Ovary (tissue), 3 donors: ENCODE data around the gene PRR14L.

Source experiments
- CTCF ChIP-seq, 3 donors: fragments of 450-650 bp in 2 of 3; fragments of 200-600 bp in 1 of 3; IDR thresholded peaks; one replicate each; pipeline versions ENCODE4 v1.5.1 to v1.8.0; 2016 to 2022; ENCODE audit warnings: antibody characterized with exemption in 3 of 3, mild to moderate bottlenecking in 1 of 3
- POLR2A ChIP-seq: fragments of 450-650 bp; IDR thresholded peaks from one replicate; pipeline ENCODE4 v1.6.1; 2017; ENCODE audit warnings: antibody characterized with exemption, mild to moderate bottlenecking, moderate library complexity
- donor health status: DM: no; HTN: no; CAD: no.

- TF ChIP-seq CTCF (IDR thresholded peaks at IDR 0.05) (no peak), POLR2A (no peak)
Observed at GRCh38 chr22:31726692-31727091, 23.2 kb downstream of the PRR14L start.
